Measurements from ENCODE around the gene PTPRH. TPM values are rescaled to one million over a fixed set of nuclear protein-coding genes. Genes with fewer than 3 reads are reported as not detected.

The PTPRH gene
- total and polyA plus RNA-seq, 9 of the 15 experiments (the other 6 are each of a cell fraction or from before 2014, with no cell fraction given), result 0.87 to 34.3 (median 22.7) TPM

DNA sequence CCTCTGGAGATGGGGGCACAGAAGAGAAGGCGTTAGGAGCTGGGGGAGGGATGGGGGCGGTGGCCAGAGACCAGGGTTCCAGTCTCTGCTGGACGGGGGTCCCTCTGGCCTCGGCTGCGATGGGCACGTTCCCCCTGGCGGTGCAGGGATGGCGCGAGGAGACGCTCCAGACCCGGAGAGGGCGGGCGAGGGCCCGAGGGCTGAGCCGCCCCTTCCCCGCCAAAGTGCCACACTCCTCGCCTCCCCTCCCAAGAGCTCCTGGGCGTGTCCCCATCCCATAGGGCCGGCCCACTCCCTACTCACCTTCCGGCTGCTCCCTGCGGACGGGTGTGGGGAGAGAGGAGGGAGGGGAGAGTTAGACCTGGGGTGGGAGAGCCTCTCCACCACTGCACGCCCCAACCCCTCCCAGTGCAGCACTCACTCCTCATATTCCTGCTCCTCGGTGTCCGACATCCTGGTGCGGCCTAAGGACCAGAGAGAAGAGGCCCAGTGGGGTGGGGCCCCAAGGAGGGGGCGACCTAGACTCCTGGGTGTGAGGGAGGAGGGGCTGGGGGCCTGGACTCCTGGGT, 62.5 kb downstream of the PTPRH start (continued):
- TF ChIP-seq ILF3 (IDR thresholded peaks at IDR 0.05; ENCODE audit: borderline replicate concordance), result no peak
- TF ChIP-seq, protein P1, sequence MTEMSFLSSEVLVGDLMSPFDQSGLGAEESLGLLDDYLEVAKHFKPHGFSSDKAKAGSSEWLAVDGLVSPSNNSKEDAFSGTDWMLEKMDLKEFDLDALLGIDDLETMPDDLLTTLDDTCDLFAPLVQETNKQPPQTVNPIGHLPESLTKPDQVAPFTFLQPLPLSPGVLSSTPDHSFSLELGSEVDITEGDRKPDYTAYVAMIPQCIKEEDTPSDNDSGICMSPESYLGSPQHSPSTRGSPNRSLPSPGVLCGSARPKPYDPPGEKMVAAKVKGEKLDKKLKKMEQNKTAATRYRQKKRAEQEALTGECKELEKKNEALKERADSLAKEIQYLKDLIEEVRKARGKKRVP (CRISPR knock-in tag; IDR thresholded peaks at IDR 0.05), result no peak
- no peak for TF ChIP-seq ZC3H4 (CRISPR knock-in tag; IDR thresholded peaks at IDR 0.05; ENCODE audit: borderline replicate concordance)
- 0 out of 3 replicates have a peak, but pooled peaks of 1 of the 2 experiments have one; percentile 31 for TF ChIP-seq CBX3 (IDR thresholded peaks at IDR 0.05; ENCODE audit: borderline replicate concordance in 1 of 2, low read length in 2 of 2)
- TF ChIP-seq, protein P2, sequence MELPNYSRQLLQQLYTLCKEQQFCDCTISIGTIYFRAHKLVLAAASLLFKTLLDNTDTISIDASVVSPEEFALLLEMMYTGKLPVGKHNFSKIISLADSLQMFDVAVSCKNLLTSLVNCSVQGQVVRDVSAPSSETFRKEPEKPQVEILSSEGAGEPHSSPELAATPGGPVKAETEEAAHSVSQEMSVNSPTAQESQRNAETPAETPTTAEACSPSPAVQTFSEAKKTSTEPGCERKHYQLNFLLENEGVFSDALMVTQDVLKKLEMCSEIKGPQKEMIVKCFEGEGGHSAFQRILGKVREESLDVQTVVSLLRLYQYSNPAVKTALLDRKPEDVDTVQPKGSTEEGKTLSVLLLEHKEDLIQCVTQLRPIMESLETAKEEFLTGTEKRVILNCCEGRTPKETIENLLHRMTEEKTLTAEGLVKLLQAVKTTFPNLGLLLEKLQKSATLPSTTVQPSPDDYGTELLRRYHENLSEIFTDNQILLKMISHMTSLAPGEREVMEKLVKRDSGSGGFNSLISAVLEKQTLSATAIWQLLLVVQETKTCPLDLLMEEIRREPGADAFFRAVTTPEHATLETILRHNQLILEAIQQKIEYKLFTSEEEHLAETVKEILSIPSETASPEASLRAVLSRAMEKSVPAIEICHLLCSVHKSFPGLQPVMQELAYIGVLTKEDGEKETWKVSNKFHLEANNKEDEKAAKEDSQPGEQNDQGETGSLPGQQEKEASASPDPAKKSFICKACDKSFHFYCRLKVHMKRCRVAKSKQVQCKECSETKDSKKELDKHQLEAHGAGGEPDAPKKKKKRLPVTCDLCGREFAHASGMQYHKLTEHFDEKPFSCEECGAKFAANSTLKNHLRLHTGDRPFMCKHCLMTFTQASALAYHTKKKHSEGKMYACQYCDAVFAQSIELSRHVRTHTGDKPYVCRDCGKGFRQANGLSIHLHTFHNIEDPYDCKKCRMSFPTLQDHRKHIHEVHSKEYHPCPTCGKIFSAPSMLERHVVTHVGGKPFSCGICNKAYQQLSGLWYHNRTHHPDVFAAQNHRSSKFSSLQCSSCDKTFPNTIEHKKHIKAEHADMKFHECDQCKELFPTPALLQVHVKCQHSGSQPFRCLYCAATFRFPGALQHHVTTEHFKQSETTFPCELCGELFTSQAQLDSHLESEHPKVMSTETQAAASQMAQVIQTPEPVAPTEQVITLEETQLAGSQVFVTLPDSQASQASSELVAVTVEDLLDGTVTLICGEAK (IDR thresholded peaks at IDR 0.05), result peak; percentile 44; the same call in 1 of the 2 replicates
- TF ChIP-seq, protein P2 (CRISPR knock-in tag; IDR thresholded peaks at IDR 0.05), result no peak
- no peak for TF ChIP-seq ZNF584 (CRISPR knock-in tag; IDR thresholded peaks at IDR 0.05; ENCODE audit: low read depth)
- TF ChIP-seq POLR2G (IDR thresholded peaks at IDR 0.05; ENCODE audit: low read depth, low read length), result peak; percentile 78
- TF ChIP-seq HOXB6 (CRISPR knock-in tag; IDR thresholded peaks at IDR 0.05; ENCODE audit: borderline replicate concordance), result no peak
- TF ChIP-seq ARNT (IDR thresholded peaks at IDR 0.05), result no peak
- TF ChIP-seq, protein P3, sequence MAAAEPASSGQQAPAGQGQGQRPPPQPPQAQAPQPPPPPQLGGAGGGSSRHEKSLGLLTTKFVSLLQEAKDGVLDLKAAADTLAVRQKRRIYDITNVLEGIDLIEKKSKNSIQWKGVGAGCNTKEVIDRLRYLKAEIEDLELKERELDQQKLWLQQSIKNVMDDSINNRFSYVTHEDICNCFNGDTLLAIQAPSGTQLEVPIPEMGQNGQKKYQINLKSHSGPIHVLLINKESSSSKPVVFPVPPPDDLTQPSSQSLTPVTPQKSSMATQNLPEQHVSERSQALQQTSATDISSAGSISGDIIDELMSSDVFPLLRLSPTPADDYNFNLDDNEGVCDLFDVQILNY (CRISPR knock-in tag; IDR thresholded peaks at IDR 0.05), result no peak
- TF ChIP-seq, protein P4, sequence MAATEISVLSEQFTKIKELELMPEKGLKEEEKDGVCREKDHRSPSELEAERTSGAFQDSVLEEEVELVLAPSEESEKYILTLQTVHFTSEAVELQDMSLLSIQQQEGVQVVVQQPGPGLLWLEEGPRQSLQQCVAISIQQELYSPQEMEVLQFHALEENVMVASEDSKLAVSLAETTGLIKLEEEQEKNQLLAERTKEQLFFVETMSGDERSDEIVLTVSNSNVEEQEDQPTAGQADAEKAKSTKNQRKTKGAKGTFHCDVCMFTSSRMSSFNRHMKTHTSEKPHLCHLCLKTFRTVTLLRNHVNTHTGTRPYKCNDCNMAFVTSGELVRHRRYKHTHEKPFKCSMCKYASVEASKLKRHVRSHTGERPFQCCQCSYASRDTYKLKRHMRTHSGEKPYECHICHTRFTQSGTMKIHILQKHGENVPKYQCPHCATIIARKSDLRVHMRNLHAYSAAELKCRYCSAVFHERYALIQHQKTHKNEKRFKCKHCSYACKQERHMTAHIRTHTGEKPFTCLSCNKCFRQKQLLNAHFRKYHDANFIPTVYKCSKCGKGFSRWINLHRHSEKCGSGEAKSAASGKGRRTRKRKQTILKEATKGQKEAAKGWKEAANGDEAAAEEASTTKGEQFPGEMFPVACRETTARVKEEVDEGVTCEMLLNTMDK (IDR thresholded peaks at IDR 0.05; ENCODE audit: borderline replicate concordance, insufficient read depth, low read depth, low read length, poor library complexity, severe bottlenecking), result peak; percentile 16

All from K562 (cell line).